ENCODE results near the gene PRTG.
"Not testable (repeated sequence)": the region's sequence is repeated elsewhere in the genome, so short reads cannot be mapped to it uniquely, and the experiment has no call there.

The PRTG gene

DNA sequence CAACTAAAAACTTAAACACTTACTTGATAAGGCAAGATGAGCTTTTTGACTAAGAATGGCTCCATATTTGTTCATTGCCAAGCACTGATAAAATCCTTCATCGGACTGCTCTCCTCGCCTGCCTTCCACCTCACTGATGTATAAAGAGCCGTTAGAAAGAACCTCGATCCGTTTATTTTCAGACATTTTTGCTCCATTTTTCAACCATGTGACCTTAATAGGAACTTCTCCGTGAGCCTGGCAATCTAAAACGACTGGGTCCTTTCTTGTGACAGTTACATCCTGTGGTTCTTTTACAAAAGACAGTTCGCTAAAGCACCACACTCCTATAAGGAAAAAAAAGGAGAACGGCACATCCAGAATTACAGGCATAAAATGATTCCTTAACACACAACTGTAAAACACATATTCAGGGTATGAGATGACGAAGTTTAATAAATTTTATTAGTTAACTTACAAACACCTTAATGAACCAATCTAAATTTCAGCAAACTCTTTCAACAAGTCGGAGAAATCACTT lies 2.5 kb downstream of the PRTG start:
- TF ChIP-seq FOXK2 (IDR thresholded peaks at IDR 0.05) (no peak), FOXM1 (IDR thresholded peaks at IDR 0.05; ENCODE audit: borderline replicate concordance) (no peak), CTBP1 (IDR thresholded peaks at IDR 0.05; ENCODE audit: borderline replicate concordance) (no peak), FOXA1 (IDR thresholded peaks at IDR 0.05) (no peak), ZNF384 (IDR thresholded peaks at IDR 0.05) (no peak), SP1 (IDR thresholded peaks at IDR 0.05) (no peak), SUZ12 (IDR thresholded peaks at IDR 0.05) (no peak), BHLHE40 (IDR thresholded peaks at IDR 0.05; ENCODE audit: borderline replicate concordance) (no peak), TARDBP (IDR thresholded peaks at IDR 0.05) (no peak)
- TF ChIP-seq, protein P1, sequence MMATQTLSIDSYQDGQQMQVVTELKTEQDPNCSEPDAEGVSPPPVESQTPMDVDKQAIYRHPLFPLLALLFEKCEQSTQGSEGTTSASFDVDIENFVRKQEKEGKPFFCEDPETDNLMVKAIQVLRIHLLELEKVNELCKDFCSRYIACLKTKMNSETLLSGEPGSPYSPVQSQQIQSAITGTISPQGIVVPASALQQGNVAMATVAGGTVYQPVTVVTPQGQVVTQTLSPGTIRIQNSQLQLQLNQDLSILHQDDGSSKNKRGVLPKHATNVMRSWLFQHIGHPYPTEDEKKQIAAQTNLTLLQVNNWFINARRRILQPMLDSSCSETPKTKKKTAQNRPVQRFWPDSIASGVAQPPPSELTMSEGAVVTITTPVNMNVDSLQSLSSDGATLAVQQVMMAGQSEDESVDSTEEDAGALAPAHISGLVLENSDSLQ (IDR thresholded peaks at IDR 0.05) = no peak
- POLR2A ChIA-PET = interaction anchor here (0.6 kb wide), 1 partner anchor 81 kb away, joined by 3 read pairs; no protein-coding TSS in a partner anchor
- CTCF ChIA-PET = no interaction called here
- DNase-seq (ENCODE audit: extremely low spot score) = no peak

DNA sequence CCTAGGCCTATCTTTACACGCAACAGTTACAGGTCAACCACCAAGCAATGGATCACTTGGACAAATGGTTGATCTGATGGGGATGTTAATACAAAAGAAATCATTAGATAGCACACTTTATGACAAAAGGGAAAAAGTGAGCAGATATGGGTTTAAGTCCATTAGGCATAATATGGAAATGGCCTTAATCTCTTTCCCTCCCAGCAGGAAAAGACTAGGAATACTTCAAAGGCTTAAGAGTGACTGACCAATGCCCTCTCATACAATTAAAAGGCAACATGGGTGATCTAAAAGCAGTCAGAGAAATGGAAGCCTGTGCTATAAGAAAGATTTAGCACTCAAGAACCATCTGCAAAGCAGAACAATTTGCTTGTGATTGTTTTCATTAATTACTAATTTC lies 3.3 kb downstream of the PRTG start:
- TF ChIP-seq ZNF384 (IDR thresholded peaks at IDR 0.05) (no peak), NFRKB (IDR thresholded peaks at IDR 0.05) (no peak), FOXK2 (IDR thresholded peaks at IDR 0.05) (no peak)
- ChIA-PET CTCF (no interaction called here), POLR2A (no interaction called here)
- DNase-seq (ENCODE audit: extremely low spot score) = no peak

DNA sequence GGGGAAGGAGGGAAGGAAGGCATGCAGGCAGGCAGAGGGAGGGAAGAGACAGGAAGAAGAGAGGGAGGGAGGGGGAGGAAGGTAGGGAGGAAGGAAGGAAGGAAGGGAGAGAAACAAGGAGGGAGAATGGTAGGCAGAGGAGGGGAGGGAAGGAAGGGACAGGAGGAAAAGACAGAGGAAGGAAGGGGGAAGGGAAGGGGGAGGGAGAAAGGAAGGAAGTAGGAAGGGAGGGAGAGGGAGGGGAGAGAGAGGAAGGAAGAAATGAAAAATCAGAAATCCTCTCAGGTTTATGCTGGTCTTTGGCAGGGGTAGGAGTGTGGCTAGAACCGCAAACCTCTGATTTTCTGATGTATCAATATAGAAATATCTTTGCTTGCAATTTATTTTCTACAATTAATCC lies 4.2 kb downstream of the PRTG start:
- CTCF ChIA-PET = no interaction called here
- DNase-seq (ENCODE audit: extremely low spot score) = no peak
- POLR2A ChIA-PET = no interaction called here
- TF ChIP-seq HDGF (IDR thresholded peaks at IDR 0.05; ENCODE audit: borderline replicate concordance) (no peak), FOXA1 (IDR thresholded peaks at IDR 0.05) (no peak), NFRKB (IDR thresholded peaks at IDR 0.05) (no peak), CTBP1 (IDR thresholded peaks at IDR 0.05; ENCODE audit: borderline replicate concordance) (no peak), FOXM1 (IDR thresholded peaks at IDR 0.05; ENCODE audit: borderline replicate concordance) (no peak), SUZ12 (IDR thresholded peaks at IDR 0.05) (no peak), ELF4 (IDR thresholded peaks at IDR 0.05) (no peak), SP1 (IDR thresholded peaks at IDR 0.05) (no peak), ARNT (IDR thresholded peaks at IDR 0.05) (no peak), LEF1 (IDR thresholded peaks at IDR 0.05; ENCODE audit: borderline replicate concordance) (no peak), BHLHE40 (IDR thresholded peaks at IDR 0.05; ENCODE audit: borderline replicate concordance) (no peak), ZNF384 (IDR thresholded peaks at IDR 0.05) (no peak), TARDBP (IDR thresholded peaks at IDR 0.05) (no peak), FOXK2 (IDR thresholded peaks at IDR 0.05) (no peak), L3MBTL2 (conservative IDR thresholded peaks at IDR 0.05) (no peak)
- TF ChIP-seq, protein P1 (IDR thresholded peaks at IDR 0.05) = no peak

DNA sequence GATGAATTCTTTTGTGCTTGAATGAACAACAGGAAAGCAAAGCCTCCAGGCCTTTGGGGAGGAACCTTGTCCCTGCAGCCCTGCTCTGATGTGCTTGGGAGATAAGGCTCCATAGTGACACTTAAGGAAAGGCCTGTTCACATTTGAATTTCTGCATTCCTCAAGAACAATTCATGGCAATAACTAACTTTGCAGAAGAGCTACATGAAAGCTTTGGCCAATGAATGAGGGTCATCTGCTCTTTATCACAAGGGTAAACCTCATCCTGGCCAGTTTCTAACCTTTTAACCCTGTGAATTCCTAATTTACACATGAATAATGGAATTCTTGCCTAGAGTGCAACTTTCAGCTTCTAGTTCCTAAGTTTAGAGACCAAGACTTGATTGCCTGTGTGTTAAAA lies 5.6 kb downstream of the PRTG start:
- TF ChIP-seq, protein P1 (IDR thresholded peaks at IDR 0.05) = no peak
- TF ChIP-seq L3MBTL2 (conservative IDR thresholded peaks at IDR 0.05) (no peak), HDGF (IDR thresholded peaks at IDR 0.05; ENCODE audit: borderline replicate concordance) (no peak), FOXK2 (IDR thresholded peaks at IDR 0.05) (no peak), CTBP1 (IDR thresholded peaks at IDR 0.05; ENCODE audit: borderline replicate concordance) (no peak), BHLHE40 (IDR thresholded peaks at IDR 0.05; ENCODE audit: borderline replicate concordance) (no peak), NFRKB (IDR thresholded peaks at IDR 0.05) (no peak), TARDBP (IDR thresholded peaks at IDR 0.05) (no peak), SUZ12 (IDR thresholded peaks at IDR 0.05) (no peak), SP1 (IDR thresholded peaks at IDR 0.05) (no peak), ZNF384 (IDR thresholded peaks at IDR 0.05) (no peak), FOXM1 (IDR thresholded peaks at IDR 0.05; ENCODE audit: borderline replicate concordance) (no peak), ELF4 (IDR thresholded peaks at IDR 0.05) (no peak), ARNT (IDR thresholded peaks at IDR 0.05) (no peak), FOXA1 (IDR thresholded peaks at IDR 0.05) (no peak), LEF1 (IDR thresholded peaks at IDR 0.05; ENCODE audit: borderline replicate concordance) (no peak)
- no peak for DNase-seq (ENCODE audit: extremely low spot score)
- POLR2A ChIA-PET = no interaction called here
- CTCF ChIA-PET = interaction anchor here (0.7 kb wide), 1 partner anchor 16 kb away, joined by 3 read pairs; no protein-coding TSS in a partner anchor

DNA sequence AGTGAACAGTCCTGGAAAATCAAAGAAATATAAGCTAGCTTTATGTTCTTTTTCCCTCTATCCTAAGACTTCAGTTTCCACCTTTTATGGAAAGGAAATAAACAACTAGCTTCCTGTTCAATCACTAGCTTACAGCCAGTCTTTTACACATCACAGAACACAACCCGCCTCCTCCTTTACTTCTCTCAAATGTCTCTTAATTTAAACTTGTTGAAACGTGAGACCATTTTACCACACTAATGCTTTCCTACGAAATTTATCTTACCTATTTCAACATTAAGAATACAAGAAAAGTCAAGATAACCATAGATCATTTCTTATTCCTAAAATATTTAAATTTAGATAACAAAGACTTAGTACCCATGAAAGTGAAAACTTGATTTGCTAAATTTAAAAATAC lies 6.2 kb downstream of the PRTG start:
- POLR2A ChIA-PET = no interaction called here
- DNase-seq (ENCODE audit: extremely low spot score) = no peak
- TF ChIP-seq L3MBTL2 (conservative IDR thresholded peaks at IDR 0.05) (no peak), TARDBP (IDR thresholded peaks at IDR 0.05) (no peak), FOXA1 (IDR thresholded peaks at IDR 0.05) (no peak), CTBP1 (IDR thresholded peaks at IDR 0.05; ENCODE audit: borderline replicate concordance) (no peak), LEF1 (IDR thresholded peaks at IDR 0.05; ENCODE audit: borderline replicate concordance) (no peak), ZNF384 (IDR thresholded peaks at IDR 0.05) (no peak), BHLHE40 (IDR thresholded peaks at IDR 0.05; ENCODE audit: borderline replicate concordance) (no peak), SP1 (IDR thresholded peaks at IDR 0.05) (no peak)
- TF ChIP-seq, protein P1 (IDR thresholded peaks at IDR 0.05) = no peak
- CTCF ChIA-PET = no interaction called here

DNA sequence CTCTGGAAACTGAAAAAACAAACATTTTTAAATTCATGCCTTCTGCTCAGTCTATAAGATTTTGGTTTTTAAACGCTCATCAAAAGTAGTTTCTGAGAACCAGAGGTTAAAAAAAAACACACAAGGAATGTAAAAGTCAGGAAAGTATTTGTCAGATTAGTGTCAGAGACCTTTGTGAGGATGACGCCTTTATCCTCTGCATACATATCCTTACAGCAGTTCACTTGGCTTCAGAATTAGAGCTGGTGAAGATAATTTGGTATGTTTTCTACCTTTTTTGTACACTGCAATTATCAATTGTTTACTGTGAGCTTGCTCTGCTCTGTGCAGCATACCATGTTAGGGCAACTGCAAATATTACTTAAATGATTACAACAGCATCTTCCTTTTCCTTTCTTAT lies 8.3 kb downstream of the PRTG start:
- TF ChIP-seq TARDBP (IDR thresholded peaks at IDR 0.05) (no peak), LEF1 (IDR thresholded peaks at IDR 0.05; ENCODE audit: borderline replicate concordance) (no peak), FOXK2 (IDR thresholded peaks at IDR 0.05) (no peak), HDGF (IDR thresholded peaks at IDR 0.05; ENCODE audit: borderline replicate concordance) (no peak), SUZ12 (IDR thresholded peaks at IDR 0.05) (no peak), NFRKB (IDR thresholded peaks at IDR 0.05) (no peak), CTBP1 (IDR thresholded peaks at IDR 0.05; ENCODE audit: borderline replicate concordance) (no peak), BHLHE40 (IDR thresholded peaks at IDR 0.05; ENCODE audit: borderline replicate concordance) (no peak), FOXA1 (IDR thresholded peaks at IDR 0.05) (no peak), L3MBTL2 (conservative IDR thresholded peaks at IDR 0.05) (no peak), SP1 (IDR thresholded peaks at IDR 0.05) (no peak), ARNT (IDR thresholded peaks at IDR 0.05) (no peak), ZNF384 (IDR thresholded peaks at IDR 0.05) (no peak), ELF4 (IDR thresholded peaks at IDR 0.05) (no peak), FOXM1 (IDR thresholded peaks at IDR 0.05; ENCODE audit: borderline replicate concordance) (no peak)
- TF ChIP-seq, protein P1 (IDR thresholded peaks at IDR 0.05) = no peak
- ChIA-PET CTCF (no interaction called here), POLR2A (no interaction called here)
- DNase-seq (ENCODE audit: extremely low spot score) = no peak

DNA sequence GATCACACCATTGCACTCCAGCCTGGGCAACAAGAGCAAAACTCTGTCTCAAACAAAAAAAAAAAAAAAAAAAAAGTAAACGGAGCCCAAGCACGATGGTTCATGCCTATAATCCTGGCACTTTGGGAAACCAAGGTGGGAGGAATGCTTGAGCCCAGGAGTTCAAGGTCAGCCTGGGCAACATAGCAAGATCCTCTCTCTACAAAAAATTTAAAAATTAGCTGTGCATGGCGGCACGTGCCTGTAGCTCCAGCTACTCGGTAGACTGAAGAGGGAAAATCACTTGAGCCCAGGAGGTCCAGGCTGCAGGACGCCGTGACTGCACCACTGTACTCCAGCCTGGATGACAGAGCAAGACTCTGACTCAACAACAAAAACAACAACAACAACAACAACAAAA lies 9.5 kb downstream of the PRTG start:
- DNase-seq (ENCODE audit: extremely low spot score); CTCF ChIA-PET; POLR2A ChIA-PET: not testable (repeated sequence)

Measured in HEK293T (cell line).